ENCODE data around the gene OR5H2. TPM values are rescaled to one million over a fixed set of nuclear protein-coding genes. Genes with fewer than 3 reads are reported as not detected.

The OR5H2 gene
- total RNA-seq, 6 experiments from 2014 or later = not detected

GRCh38 chr3:98272126-98272525 lies 10.2 kb upstream of the OR5H2 start:
- intact Hi-C loops (cut with DNase I) = no loop called here
- no peaks in the 10 kb centered on the region for H3K36me3 ChIP-seq
- ATAC-seq = no peak

DNA sequence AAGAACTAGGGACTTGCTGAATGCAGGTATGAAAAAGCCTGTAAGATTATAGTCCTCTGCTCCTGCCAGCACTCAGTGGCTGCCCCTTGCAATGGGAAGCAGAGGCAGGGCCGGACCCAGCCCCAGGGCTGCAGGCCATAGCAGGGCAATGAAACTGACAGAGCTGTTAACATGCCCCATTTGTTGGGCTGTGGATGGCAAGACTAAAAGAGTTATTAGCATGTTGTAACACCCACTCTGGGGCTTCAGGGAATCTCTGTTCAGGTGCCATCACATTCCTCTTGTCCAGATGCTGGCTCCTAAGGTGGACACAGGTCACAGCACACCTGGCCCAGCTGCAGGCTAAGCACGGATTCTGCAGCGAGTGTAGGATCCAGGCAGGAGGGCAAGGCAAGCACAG lies 7.4 kb upstream of the OR5H2 start:
- no peak for ATAC-seq
- no CpG with 5 or more reads among the region's 3 CpGs for WGBS (ENCODE audit: insufficient coverage, low coverage, low lambda C conversion rate, missing lambda C conversion rate)
- intact Hi-C loops (cut with DNase I) = no loop called here

More at GRCh38 chr3:98272126-98272525, 10.2 kb upstream of the OR5H2 start:
- no peaks in the 10 kb centered on the region for H3K9me3 ChIP-seq
- 39% methylated on average over 3 of the region's 3 CpGs for WGBS (ENCODE audit: insufficient coverage, low coverage, low lambda C conversion rate, missing lambda C conversion rate)
- DNase-seq = no peak
- H3K27ac ChIP-seq = no peak overlapping the region
- no peaks in the 10 kb centered on the region for H3K4me1 ChIP-seq
- H3K4me3 ChIP-seq = no peak overlapping the region
- no peaks in the 10 kb centered on the region for H3K27me3 ChIP-seq
- TF ChIP-seq, protein P1, sequence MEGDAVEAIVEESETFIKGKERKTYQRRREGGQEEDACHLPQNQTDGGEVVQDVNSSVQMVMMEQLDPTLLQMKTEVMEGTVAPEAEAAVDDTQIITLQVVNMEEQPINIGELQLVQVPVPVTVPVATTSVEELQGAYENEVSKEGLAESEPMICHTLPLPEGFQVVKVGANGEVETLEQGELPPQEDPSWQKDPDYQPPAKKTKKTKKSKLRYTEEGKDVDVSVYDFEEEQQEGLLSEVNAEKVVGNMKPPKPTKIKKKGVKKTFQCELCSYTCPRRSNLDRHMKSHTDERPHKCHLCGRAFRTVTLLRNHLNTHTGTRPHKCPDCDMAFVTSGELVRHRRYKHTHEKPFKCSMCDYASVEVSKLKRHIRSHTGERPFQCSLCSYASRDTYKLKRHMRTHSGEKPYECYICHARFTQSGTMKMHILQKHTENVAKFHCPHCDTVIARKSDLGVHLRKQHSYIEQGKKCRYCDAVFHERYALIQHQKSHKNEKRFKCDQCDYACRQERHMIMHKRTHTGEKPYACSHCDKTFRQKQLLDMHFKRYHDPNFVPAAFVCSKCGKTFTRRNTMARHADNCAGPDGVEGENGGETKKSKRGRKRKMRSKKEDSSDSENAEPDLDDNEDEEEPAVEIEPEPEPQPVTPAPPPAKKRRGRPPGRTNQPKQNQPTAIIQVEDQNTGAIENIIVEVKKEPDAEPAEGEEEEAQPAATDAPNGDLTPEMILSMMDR (IDR thresholded peaks at IDR 0.05) = no peak
- no peak for TF ChIP-seq POLR2A (IDR thresholded peaks at IDR 0.05)

GRCh38 chr3:98290916-98291315 lies 8.6 kb downstream of the OR5H2 start:
- no peaks in the 10 kb centered on the region for H3K27me3 ChIP-seq
- peak overlapping the region in 1 of 3 donors; percentile 32 for H3K27ac ChIP-seq
- 45% methylated on average over 1 of the region's 1 CpG for WGBS (ENCODE audit: insufficient coverage, low coverage, low lambda C conversion rate, missing lambda C conversion rate)
- intact Hi-C loops (cut with DNase I) = no loop called here
- ATAC-seq (peak in 2 of 4 donors; percentile 33 to 71), DNase-seq (no peak)
- no peaks in the 10 kb centered on the region for H3K9me3 ChIP-seq
- no peak overlapping the region for H3K4me3 ChIP-seq
- TF ChIP-seq POLR2A (IDR thresholded peaks at IDR 0.05) = no peak
- TF ChIP-seq, protein P1 (IDR thresholded peaks at IDR 0.05) = no peak
- no peaks in the 10 kb centered on the region for H3K36me3 ChIP-seq
- peaks cover 0 to 10% (median 0%) of the 10 kb centered on the region in 4 donors for H3K4me1 ChIP-seq

More for the DNA sequence above, 7.4 kb upstream of the OR5H2 start:
- no peak for TF ChIP-seq POLR2A (IDR thresholded peaks at IDR 0.05)
- TF ChIP-seq, protein P1 (IDR thresholded peaks at IDR 0.05) = no peak
- Histone ChIP-seq H3K27me3 (no peaks in the 10 kb centered on the region), H3K9me3 (no peaks in the 10 kb centered on the region), H3K27ac (no peak overlapping the region), H3K4me3 (no peak overlapping the region), H3K36me3 (no peaks in the 10 kb centered on the region), H3K4me1 (no peaks in the 10 kb centered on the region)
- DNase-seq = no peak

DNA sequence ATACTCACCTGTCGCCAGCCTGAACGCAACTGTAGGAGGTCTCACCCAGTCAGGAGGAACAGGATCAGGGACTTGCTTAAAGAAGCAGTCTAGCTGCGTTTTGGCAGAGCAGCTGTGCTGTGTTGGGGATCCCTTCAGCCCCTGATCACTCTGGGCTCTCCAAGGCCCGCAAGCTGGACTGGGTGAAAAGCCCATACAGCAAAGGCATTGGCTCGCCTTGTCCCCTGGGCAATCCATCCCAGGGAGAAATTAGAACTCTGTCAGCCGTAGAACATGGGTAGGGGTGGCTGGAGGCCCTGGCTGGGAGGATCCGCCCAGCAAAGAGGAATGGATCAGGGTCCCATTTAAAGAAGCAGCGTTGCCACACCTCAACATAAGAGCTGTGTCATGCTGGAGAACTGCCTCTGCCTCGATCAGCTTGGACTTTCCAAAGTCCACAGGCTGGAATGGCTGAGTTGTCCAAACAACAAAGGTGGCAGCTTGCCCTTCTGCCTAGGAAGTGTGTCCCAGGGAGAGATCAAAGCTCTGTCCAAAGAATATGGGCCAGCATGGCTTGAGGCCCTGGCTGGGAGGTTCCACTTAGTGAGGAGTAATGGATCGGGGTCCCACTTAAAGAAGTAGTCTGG lies 9.1 kb downstream of the OR5H2 start:
- intact Hi-C loops (cut with DNase I) = no loop called here
- no CpG with 5 or more reads among the region's 10 CpGs for WGBS (ENCODE audit: insufficient coverage, low coverage, low lambda C conversion rate, missing lambda C conversion rate)
- Histone ChIP-seq H3K9me3 (no peaks in the 10 kb centered on the region), H3K27me3 (no peaks in the 10 kb centered on the region), H3K36me3 (no peaks in the 10 kb centered on the region), H3K27ac (peak overlapping the region in 1 of 3 donors; percentile 32), H3K4me1 (peaks cover 0 to 10% (median 0%) of the 10 kb centered on the region in 4 donors), H3K4me3 (no peak overlapping the region)
- no peak for TF ChIP-seq POLR2A (IDR thresholded peaks at IDR 0.05)
- TF ChIP-seq, protein P1 (IDR thresholded peaks at IDR 0.05) = no peak
- peak; percentile 28 to 93 (median 62) for ATAC-seq
- DNase-seq = peak in 2 of 3 donors; percentile 68 to 72
